HG02970 (cell line): ENCODE measurements around the gene UVSSA.

Source experiments
- ATAC-seq: cut with Tn5 transposase; IDR thresholded peaks from one replicate; pipeline ENCODE4 v1.9.1; 2021; ENCODE audit warnings: mild to moderate bottlenecking, moderate library complexity, moderate number of reproducible peaks; ENCODE audit not compliant: unreplicated experiment, low FRiP score

UVSSA gene

GRCh38 chr4:1373892-1374705 lies 27.1 kb downstream of the UVSSA start:
- ATAC-seq, result no peak

DNA sequence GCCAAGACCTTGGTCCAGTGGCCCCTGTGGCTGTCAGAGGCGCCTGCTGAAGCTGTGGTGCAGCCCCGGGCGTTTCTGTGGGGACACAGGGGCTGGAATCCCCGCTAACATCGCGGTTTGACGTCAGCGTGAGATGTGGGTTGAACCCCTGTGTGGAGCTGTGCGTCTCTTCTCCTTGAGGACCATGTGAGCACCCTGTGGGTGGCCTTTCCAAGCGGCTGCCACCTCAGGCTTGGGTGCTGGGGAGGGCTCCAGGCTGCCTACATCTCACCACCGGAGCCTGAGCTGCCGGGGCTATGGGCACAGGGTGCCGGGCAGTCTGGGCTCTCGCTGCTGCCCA lies 27.7 kb downstream of the UVSSA start:
- no peak for ATAC-seq

DNA sequence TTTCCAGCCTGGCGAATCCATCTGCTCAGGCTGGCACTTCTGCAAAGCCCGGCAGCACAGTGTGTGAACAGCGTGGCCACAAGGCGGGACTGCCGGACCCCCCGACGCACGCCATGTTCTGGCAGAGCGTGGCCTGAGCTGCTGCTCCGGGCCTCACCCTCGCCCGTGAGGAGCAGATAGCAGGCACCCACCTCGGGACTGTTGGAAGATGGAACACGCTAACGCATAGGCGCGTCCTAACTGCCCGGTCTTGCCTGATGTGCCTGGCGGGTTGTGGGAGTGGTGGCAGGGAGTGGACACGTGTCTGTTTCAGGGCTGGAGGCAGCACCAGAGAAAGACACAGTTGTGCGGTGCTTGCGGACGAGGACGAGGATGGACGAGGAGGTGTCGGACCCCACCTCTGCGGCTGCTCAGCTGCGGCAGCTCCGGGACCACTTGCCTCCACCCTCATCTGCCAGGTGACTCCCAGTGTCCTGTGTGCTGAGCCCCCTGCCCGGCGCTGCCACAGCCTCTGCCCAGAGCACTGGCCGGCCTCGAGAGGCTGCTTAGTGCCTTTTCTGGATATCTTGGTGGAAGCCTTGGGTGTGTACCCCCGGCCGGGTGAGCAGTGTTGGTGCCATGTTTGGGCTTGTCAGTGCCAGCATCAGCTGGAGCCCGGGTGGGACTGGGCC lies 28.2 kb downstream of the UVSSA start:
- no peak for ATAC-seq

DNA sequence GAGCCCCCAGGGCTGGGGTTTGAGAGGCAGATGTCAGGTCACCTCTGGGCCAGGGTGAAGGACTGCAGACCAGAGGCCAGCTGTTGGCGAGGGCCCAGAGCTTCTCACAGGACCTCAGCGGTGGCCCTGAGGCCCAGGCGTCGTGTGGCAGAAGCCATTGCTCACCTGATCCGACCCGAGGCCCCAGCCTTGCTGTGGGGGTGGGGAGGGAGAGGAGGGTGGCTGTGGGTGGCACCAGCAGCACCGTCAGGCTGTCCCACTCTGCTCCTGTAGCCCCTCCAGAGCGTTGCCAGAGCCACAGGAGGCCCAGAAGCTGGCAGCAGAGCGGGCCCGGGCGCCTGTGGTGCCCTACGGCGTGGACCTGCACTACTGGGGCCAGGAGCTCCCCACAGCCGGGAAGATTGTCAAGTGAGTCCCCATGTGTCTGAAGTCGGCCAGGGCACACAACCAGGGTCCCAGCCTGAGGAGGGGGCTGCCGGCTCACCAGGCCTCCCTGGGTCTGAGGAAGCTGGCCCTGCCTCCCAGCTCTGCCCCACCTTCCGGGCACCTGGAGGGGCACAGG lies 28.8 kb downstream of the UVSSA start:
- ATAC-seq, result no peak

GRCh38 chr4:1376391-1376840 lies 29.4 kb downstream of the UVSSA start:
- no peak for ATAC-seq

DNA sequence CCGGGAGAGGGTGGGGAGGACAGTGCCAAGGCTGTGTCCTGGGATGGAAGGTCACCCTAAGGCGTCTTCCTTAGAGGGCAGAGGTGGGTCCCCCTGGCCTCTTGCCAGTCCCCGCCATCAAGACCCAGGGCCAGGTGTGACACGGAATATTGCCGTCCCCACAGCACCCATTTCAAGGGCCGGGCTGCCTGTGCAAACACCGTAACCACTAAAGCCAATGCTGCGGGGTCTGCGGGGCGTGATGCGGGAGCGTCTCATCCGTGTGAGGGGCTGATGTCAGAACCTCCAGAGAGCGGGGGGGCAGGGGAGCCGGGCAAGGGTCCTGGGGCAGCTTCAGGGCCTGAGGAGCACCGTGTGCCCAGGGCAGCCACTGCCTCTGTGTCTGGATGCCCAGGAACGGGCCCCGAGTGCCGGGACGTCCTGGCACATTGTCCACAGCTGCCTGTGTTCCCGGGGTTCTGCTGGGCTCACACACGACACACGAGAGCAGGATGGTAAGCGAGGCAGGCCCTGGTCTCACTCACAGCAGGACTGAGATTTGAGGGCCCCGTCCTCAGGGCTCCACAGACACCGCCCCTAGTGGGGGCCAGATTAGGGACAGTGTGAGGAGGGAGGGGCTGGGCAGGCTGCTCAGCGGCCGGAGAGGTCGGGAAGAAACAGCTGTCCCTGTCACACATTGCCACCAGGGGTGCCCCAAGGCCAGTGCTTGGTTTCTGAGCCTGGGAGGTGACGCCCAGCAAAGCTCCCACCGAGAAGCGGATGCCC lies 30.0 kb downstream of the UVSSA start:
- no peak for ATAC-seq

- no peak for ATAC-seq
These were observed 30.7 kb downstream of the UVSSA start for GRCh38 chr4:1377606-1378261.

DNA sequence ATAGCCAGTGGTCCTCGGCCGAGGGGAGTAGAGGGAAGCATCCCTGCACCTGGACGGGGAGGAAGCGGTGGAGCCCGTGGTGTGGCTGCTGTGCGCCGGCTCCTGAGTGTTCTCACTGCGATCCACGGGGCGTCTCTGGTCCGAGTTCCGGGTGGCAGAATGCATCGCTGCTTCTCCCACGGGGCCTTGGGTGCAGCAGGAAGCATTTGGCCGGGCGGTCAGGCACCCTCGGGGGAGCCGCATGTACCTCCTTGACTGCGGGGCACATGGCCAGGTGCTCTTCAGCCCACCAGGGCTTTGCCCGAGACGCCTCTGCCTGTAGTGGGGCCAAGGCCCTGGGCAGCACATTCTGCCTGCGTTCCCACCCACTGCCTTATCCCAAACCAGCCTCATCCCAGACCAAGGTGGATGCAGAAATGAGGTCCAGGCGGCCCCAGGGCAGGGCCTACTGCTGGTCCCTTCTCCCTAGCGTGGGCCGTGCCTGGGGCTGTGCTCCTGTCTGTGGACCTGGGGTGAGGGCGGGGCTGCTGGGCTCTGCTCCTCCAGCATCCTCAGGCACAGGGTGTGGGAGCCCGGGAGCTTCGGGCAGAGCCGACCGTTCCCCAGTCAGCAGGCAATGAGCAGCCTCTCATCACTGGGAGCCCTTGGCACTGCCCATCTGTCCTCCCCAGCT lies 31.7 kb downstream of the UVSSA start:
- ATAC-seq, result no peak

- ATAC-seq, result no peak
These were observed 32.4 kb downstream of the UVSSA start for GRCh38 chr4:1379351-1379781.

- ATAC-seq, result no peak
These were observed 32.9 kb downstream of the UVSSA start for GRCh38 chr4:1379801-1380331.

DNA sequence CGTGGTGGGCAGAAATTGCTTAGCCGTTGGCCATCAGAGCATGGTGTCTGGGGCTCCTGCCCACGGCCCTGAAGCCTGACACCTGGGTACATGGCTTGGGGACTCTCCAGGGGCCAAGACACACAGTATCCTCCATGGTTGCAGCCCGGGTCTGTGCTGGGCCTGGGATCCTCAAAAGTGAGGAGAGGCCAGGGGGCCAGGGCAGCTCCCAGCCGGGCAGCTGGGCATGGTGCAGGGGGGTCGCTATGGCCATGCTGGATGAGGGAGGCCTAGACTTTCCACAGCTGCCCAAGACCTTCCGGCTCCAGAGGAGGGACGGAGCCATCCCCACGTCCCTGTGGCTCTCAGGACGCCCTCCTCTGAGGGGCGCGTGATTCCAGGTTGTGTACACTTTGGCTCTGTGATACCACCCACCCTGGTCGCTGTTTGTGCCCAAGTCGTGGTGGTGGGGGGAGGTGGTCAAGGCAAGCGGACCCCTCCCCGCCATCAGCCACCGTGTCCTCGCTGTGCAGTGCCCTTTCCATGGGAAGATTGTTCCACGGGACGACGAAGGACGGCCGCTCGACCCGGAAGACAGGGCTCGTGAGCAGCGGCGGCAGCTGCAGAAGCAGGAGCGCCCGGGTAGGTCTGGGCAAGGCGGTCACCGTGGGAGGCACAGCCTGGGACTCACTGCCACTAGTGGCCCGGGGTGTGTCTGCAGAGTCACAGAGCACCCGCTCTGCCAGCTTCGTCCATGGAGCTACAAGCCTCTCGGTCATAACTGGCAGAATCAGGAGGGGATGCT lies 33.6 kb downstream of the UVSSA start:
- ATAC-seq, result no peak

GRCh38 chr4:1381181-1381621 lies 34.2 kb downstream of the UVSSA start:
- ATAC-seq, result no peak

GRCh38 chr4:1381944-1382541 lies 35.0 kb downstream of the UVSSA start:
- ATAC-seq, result no peak

- ATAC-seq, result no peak
These were observed 36.0 kb downstream of the UVSSA start for GRCh38 chr4:1382776-1383727.

GRCh38 chr4:1383728-1384591 lies 37.0 kb downstream of the UVSSA start:
- ATAC-seq, result no peak

DNA sequence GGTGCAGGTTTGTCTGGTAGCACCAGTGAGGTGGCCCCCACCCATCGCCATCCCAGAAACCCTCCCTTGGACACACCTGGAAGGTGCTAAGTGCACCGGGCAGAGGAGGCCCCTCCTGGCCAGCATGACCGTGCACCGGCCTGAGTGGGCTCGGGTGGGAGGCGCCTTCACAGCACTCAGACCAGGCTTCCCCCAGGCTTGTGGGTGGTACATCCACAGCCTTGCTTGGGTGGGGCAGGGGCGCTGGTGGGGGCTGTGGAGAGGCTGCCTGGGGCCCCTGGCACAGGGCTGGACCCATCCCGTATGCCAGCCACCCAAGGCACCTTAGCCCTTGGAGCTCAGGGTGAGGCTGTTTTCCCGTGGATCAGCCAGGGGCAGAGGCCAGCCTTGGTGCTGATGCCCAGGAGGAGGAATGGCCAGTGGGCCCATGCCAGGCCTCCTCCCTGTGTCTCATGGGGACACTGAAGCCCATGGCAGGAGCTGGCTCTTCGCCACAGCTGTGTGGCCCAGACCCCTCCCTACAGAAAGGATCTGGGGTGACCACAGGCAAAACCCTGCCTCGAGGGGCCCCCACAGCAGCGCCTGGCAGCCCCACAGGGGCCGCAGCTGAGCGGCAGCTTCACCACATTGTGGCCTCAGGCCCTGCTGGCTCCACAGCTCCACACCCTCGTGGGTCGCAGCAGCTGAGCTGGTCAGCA lies 37.8 kb downstream of the UVSSA start:
- ATAC-seq, result no peak
